Fibroblast of gingiva (primary cell): Measurements from ENCODE around the gene ADARB1.

ENCODE experiments used
- DNase-seq: peaks from one replicate; pipeline ENCODE4 v3.0.0-alpha.2; 2011; ENCODE audit warnings: low read depth

The ADARB1 gene

DNA sequence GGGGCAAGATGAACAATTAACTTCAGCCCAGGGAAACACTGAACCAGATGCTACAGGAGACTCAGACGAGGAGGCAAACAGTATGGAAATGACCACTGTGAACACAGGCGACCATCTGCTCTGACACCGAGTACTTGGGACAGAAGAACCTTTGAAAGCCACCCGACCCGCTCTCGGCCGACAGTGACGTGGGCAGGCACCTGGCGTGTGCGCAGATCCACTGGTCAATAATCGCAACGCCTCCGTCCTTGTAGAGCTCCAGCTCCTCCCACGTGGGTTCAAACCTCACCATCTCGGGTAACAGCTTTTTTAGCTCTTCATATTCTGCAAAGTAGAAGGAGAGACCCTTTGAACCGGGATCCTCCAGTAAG is 193.0 kb downstream of the ADARB1 start:
- DNase-seq, result no peak

DNA sequence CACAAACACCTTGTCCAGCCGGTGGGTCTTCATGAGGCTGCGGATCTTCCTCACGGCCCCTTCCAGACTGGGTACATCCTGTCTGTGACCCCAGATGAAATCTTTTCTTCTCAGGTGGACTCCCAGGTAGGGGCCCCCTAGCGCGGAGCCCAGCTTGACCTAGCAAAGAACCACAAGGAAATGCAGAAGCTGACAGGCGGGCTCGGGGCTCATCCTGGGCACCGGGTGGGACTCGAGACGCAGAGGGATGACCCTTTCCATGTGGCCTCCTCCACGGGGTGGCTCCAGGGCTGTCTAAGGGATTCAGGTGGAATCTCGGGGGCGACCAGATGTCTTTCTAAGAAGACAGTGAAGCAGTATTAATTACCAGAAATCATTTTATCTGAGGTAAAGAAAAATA is 195.5 kb downstream of the ADARB1 start:
- DNase-seq, result no peak

DNA sequence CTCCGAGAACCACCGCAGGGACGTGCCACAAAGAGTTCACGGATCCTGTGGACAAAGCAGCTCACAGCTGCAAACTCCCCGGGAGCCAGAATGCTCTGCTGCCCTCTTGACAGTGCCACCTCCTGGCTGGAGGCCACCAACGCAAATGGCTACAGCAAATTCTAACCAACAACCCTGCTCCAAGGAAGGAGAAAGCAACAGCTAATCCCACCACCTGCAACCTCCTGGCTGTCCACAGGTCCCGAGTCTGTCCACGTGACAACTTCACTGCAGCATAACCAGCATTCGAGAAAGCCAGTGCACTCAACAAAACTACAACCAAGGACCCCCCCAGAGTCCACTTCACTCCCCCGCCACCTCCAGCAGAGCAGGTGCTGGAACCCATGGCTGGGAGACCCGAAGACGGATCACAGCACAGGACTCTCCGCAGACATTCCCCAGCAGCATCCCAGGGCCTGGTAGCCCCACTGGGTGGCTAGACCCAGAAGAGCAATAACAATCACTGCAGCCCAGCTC is 196.0 kb downstream of the ADARB1 start:
- DNase-seq, result no peak
